Fibroblast of villous mesenchyme (primary cell): ENCODE data around the gene CD1E. TPM values are rescaled to one million over a fixed set of nuclear protein-coding genes. Genes with fewer than 3 reads are reported as not detected.

Experiments
- DNase-seq: peaks from one replicate; pipeline ENCODE4 v3.0.0-alpha.2; 2010; ENCODE audit warnings: low read depth
- H3K4me3 ChIP-seq: 2 replicates; pipeline ENCODE4 v1.5.1; 2011; ENCODE audit warnings: low read depth, mild to moderate bottlenecking, low read length
- total RNA-seq: library from RNA; depleted of rRNA; stranded (reverse); fragments of >200 nt; gene quantifications from 2 replicates; pipeline ENCODE4 v1.2.3, GENCODE V29; 2012
- TF ChIP-seq, protein P1 (sequence below): IDR thresholded peaks from 2 replicates; pipeline ENCODE4 v1.5.1; 2012; ENCODE audit warnings: low read depth, mild to moderate bottlenecking, low read length; ENCODE audit not compliant: insufficient read depth

The CD1E gene
- not detected in 2 replicates for total RNA-seq

DNA sequence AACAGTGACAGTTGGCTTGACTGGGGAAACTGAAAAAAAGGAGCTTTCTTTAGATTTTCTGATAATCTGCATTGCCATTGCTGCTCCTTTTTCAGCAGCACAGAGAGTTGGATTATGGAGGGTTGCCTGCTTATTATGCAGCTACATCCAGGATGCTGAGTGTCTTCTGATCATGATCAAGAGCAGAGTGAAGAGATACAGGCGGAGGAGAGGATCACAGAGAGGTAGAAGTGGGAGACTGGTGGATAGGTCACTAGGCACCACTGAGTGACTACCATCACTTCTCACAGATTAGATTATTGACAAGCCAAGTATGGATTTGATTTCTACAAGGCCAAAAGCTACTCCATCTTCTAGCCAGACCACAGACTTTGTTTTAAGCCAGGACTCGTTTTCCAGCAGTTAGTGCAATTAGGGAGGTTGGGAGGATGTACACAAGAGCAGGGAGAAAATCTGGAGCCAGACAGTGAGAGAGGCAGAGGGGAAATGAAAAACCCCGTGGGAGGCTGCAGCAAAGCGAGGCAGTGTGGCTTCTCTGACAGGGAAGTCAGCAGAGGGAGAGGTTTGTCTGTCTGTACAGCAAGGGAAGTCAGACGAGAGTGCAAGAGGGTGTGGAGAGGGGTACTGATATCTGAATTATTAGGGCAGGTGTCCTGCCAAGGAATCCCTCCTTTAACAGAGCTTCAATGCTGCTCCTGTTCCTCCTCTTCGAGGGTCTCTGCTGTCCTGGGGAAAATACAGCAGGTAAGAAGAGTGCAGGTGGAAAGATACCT lies at the start of gene CD1E:
TSS of gene CD1E (plus strand) at position 592 of the 773 bp plus-strand sequence. CDS start at position 687, 95 bp downstream.
- H3K4me3 ChIP-seq, result no peak within 1 kb of the TSS
- TF ChIP-seq, protein P1, sequence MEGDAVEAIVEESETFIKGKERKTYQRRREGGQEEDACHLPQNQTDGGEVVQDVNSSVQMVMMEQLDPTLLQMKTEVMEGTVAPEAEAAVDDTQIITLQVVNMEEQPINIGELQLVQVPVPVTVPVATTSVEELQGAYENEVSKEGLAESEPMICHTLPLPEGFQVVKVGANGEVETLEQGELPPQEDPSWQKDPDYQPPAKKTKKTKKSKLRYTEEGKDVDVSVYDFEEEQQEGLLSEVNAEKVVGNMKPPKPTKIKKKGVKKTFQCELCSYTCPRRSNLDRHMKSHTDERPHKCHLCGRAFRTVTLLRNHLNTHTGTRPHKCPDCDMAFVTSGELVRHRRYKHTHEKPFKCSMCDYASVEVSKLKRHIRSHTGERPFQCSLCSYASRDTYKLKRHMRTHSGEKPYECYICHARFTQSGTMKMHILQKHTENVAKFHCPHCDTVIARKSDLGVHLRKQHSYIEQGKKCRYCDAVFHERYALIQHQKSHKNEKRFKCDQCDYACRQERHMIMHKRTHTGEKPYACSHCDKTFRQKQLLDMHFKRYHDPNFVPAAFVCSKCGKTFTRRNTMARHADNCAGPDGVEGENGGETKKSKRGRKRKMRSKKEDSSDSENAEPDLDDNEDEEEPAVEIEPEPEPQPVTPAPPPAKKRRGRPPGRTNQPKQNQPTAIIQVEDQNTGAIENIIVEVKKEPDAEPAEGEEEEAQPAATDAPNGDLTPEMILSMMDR, result no peak
- DNase-seq, result no peak

DNA sequence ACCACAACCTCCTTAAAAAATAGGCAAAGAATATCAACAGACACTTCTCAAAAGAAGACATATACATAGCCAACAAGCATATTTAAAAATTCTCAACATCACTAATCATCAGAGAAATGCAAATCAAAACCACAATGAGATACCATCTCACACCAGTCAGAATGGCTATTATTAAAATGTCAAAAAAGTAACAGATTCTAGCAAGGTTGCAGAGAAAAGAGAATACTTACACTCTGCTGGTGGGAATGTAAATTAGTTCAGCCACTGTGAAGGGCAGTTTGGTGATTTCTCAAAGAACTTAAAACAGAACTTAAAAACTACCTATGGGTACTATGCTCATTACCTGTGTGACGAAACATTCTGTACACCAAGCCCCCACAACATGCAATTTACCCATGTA lies 43.1 kb upstream of the CD1E start:
- TF ChIP-seq, protein P1, result no peak
- no peak for DNase-seq
- H3K4me3 ChIP-seq, result no peak overlapping the region

DNA sequence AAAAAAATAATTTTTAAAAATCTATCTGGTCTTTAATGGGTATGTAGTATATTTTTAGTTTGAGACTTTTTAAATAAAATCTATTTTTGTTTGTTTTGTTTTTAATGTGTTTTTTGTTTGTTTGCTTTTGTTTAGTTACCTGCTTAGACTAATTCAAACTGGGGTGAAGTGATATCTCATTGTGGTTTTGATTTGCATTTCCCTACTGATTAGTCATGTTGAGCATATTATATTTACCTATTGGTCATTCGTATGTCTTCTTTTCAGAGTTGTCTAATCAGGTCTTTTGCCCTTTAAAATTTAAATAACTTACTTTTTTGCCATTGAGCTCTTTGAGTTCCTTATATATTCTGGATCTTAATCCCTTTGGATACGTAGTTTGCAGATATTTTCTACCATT lies 42.6 kb upstream of the CD1E start:
- H3K4me3 ChIP-seq, result no peak overlapping the region
- TF ChIP-seq, protein P1, result no peak
- no peak for DNase-seq

DNA sequence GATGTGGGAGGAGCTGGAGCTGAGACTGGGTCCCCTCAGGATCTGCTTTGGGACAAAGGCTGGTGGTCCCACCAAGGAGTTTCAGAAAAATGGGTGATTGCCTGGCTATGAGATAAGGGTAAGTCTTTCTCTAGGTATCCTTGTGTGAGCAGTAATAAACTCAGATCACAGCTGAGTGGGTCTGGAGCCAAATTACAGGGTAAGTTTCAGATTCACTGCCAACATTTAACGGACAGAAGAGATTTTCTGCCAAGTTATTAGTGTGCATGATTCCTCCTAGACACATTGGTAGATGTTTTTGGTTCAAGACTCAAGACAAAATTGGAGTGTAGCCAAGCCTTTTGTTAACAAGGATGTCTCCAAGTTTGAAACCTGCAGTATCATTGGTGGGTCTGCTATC lies 29.8 kb upstream of the CD1E start:
- TF ChIP-seq, protein P1, result no peak
- no peak overlapping the region for H3K4me3 ChIP-seq
- no peak for DNase-seq

DNA sequence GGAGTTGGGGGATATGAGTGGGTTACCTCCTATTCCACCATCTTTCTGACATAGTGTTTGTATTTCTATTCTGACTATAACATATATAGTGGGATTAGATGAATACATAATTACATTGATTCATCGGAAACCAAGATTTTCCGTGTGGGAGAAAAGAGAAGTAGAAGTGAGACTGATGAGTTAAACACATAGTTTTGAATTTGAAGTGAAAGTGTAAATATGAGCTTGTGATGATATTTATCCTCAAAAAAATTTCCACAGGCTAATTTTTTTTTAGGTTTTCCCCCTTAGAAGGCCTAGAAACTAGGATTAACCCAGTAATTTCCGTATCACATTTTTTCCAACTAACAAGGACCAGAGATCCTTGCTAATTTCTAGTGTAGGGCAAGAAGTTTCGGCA lies 29.3 kb upstream of the CD1E start:
- H3K4me3 ChIP-seq, result no peak overlapping the region
- DNase-seq, result no peak
- TF ChIP-seq, protein P1, result no peak

DNA sequence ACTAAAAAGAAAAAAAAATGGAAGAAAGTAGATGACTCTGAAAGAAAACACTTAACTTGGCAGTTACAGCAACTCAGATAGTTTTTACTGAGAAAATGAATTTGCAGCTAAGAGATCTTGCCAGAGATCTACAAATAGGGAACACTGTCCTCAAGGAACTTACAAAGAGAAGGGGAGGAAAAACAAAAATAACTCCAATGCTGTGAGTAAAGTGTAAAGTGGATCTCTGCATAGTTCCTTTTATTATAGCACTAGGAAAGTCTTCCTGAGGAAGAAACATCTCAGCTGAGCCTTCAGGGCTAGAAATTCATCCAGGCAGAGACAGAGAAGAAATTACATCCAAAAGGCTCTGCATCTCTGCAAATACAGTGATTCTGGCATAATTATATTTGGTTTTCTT lies 26.2 kb upstream of the CD1E start:
- TF ChIP-seq, protein P1, result no peak
- DNase-seq, result no peak
- H3K4me3 ChIP-seq, result no peak overlapping the region

DNA sequence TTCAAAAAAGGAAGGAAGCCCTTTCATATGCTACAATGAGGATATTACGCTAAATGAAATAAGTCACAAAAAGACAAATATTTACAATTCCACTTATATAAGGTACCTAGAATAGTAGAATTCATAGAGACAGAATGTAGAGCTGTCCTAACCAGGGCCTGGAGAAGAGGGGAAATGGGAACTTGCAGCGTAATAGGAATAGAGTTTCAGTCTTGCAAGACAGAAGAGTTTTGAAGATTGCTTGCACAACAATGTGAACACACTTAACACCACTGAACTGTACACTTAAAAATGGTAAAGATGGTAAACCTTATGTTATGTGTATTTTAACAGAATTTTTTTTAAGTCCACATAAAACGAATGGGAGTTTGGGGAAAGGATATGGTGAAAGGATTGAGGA lies 25.3 kb upstream of the CD1E start:
- TF ChIP-seq, protein P1, result no peak
- no peak overlapping the region for H3K4me3 ChIP-seq
- no peak for DNase-seq
